ENCODE measurements around the gene NFIL3.
"Not testable (repeated sequence)": the region's sequence is repeated elsewhere in the genome, so short reads cannot be mapped to it uniquely, and the experiment has no call there.

The NFIL3 gene

GRCh38 chr9:91393826-91394225 lies 29.8 kb downstream of the NFIL3 start:
- DNase-seq, result no peak

- DNase-seq, result no peak
These were observed 31.2 kb downstream of the NFIL3 start for GRCh38 chr9:91392435-91392834.

- no peak for DNase-seq
These were observed 31.8 kb downstream of the NFIL3 start for GRCh38 chr9:91391818-91392217.

GRCh38 chr9:91391412-91391811 lies 32.2 kb downstream of the NFIL3 start:
- no peak for DNase-seq

GRCh38 chr9:91389686-91390085 lies 33.9 kb downstream of the NFIL3 start:
- DNase-seq, result not testable (repeated sequence)

GRCh38 chr9:91386765-91387164 lies 36.9 kb downstream of the NFIL3 start:
- peak; percentile 3 for DNase-seq

GRCh38 chr9:91384954-91385353 lies 38.7 kb downstream of the NFIL3 start:
- DNase-seq, result no peak

GRCh38 chr9:91383577-91383976 lies 40.1 kb downstream of the NFIL3 start:
- no peak for DNase-seq

- no peak for DNase-seq
These were observed 41.3 kb downstream of the NFIL3 start for GRCh38 chr9:91382298-91382697.

- no peak for DNase-seq
These were observed 44.2 kb downstream of the NFIL3 start for GRCh38 chr9:91379426-91379825.

GRCh38 chr9:91378695-91379127 lies 44.9 kb downstream of the NFIL3 start:
- DNase-seq, result no peak

GRCh38 chr9:91378054-91378453 lies 45.6 kb downstream of the NFIL3 start:
- not testable (repeated sequence) for DNase-seq

- DNase-seq, result no peak
These were observed 47.4 kb downstream of the NFIL3 start for GRCh38 chr9:91376239-91376638.

- DNase-seq, result no peak
These were observed 48.7 kb downstream of the NFIL3 start for GRCh38 chr9:91374939-91375338.

- no peak for DNase-seq
These were observed 51.7 kb downstream of the NFIL3 start for GRCh38 chr9:91371894-91372293.

GRCh38 chr9:91370006-91370405 lies 53.6 kb downstream of the NFIL3 start:
- not testable (repeated sequence) for DNase-seq

GRCh38 chr9:91364702-91365101 lies 58.9 kb downstream of the NFIL3 start:
- DNase-seq, result no peak

- no peak for DNase-seq
These were observed 59.6 kb downstream of the NFIL3 start for GRCh38 chr9:91364005-91364404.

GRCh38 chr9:91362051-91362611 lies 61.5 kb downstream of the NFIL3 start:
- no peak for DNase-seq

GRCh38 chr9:91361291-91362050 lies 62.2 kb downstream of the NFIL3 start, which contains the start of gene AUH:
Gene AUH, minus strand, starts transcription at chr9:91361918. Its CDS starts 29 bp downstream, at chr9:91361889.
- peak; percentile 86 for DNase-seq

GRCh38 chr9:91360551-91361290 lies 62.9 kb downstream of the NFIL3 start:
- DNase-seq, result peak; percentile 15

- DNase-seq, result no peak
These were observed 63.7 kb downstream of the NFIL3 start for GRCh38 chr9:91359734-91360470.

- DNase-seq, result no peak
These were observed 64.5 kb downstream of the NFIL3 start for GRCh38 chr9:91359083-91359482.

Measured in DMS53 (cell line).